Colonic mucosa (tissue), 4 donors: Measurements from ENCODE around the gene ABCD3. TPM values are rescaled to one million over a fixed set of nuclear protein-coding genes. Genes with fewer than 3 reads are reported as not detected.
"Not testable (repeated sequence)": the region's sequence is repeated elsewhere in the genome, so short reads cannot be mapped to it uniquely, and the experiment has no call there.

Experiments
- DNase-seq: peaks from one replicate; pipeline ENCODE4 v3.0.0-alpha.2; 2020
- H3K27ac ChIP-seq: fragments of 200-600 bp; one replicate; pipeline ENCODE4 v1.8.0; 2021
- H3K27me3 ChIP-seq: fragments of 200-600 bp; one replicate; pipeline ENCODE4 v1.8.0; 2021
- H3K36me3 ChIP-seq: fragments of 200-600 bp; one replicate; pipeline ENCODE4 v1.8.0; 2021
- H3K4me1 ChIP-seq: fragments of 200-600 bp; one replicate; pipeline ENCODE4 v1.8.0; 2021; ENCODE audit warnings: mild to moderate bottlenecking
- H3K4me3 ChIP-seq: fragments of 200-600 bp; one replicate; pipeline ENCODE4 v1.8.0; 2021
- H3K9ac ChIP-seq, 2 donors: one replicate each; pipeline ENCODE4 v1.7.0; 2013; ENCODE audit warnings: control low read depth in 2 of 2, low read depth in 2 of 2, low read length in 2 of 2
- H3K9me3 ChIP-seq: fragments of 200-600 bp; one replicate; pipeline ENCODE4 v1.8.0; 2021
- CTCF ChIP-seq: fragments of 200-600 bp; IDR thresholded peaks from one replicate; pipeline ENCODE4 v1.8.0; 2022; ENCODE audit warnings: antibody characterized with exemption, mild to moderate bottlenecking
- intact Hi-C: fragments of 100-400 bp; cut with DNase I; formaldehyde crosslinking; loops from one replicate; pipeline ENCODE4 v1.14.1; 2022
- total RNA-seq, 2 donors: library from RNA; stranded (reverse); fragmentation: NEBNext Ultra II Directional in 1 of 2; extraction: Animal tissue kit (Norgen Biotek cat#: 25700) in 1 of 2; gene quantifications; one replicate each; pipeline ENCODE4 v1.2.1, GENCODE V29; 2021
- donor health status: healthy.
- donor health status: DM: no; HTN: no; CAD: no.
- donor health status: DM: no; HTN: no; CAD: no.

Gene ABCD3
- total RNA-seq, 2 donors from 2014 or later, result 99.2 to 100 TPM

GRCh38 chr1:94559921-94560320 is 141.7 kb downstream of the ABCD3 start:
- no peak for TF ChIP-seq CTCF
- Histone ChIP-seq H3K27ac (no peak overlapping the region), H3K27me3 (no peaks in the 10 kb centered on the region), H3K9me3 (no peaks in the 10 kb centered on the region), H3K9ac (no peak overlapping the region), H3K4me3 (no peak overlapping the region), H3K4me1 (no peaks in the 10 kb centered on the region), H3K36me3 (no peaks in the 10 kb centered on the region)
- intact Hi-C loops, result no loop called here
- DNase-seq, result no peak

- Histone ChIP-seq H3K36me3 (no peaks in the 10 kb centered on the region), H3K9me3 (no peaks in the 10 kb centered on the region), H3K27ac (no peak overlapping the region), H3K9ac (no peak overlapping the region), H3K27me3 (no peaks in the 10 kb centered on the region), H3K4me1 (no peaks in the 10 kb centered on the region), H3K4me3 (no peak overlapping the region)
- DNase-seq, result no peak
- no peak for TF ChIP-seq CTCF
- intact Hi-C loops, result no loop called here
Measured at GRCh38 chr1:94560333-94560732, 142.1 kb downstream of the ABCD3 start.

GRCh38 chr1:94562519-94563260 is 144.5 kb downstream of the ABCD3 start:
- peak; percentile 71 for DNase-seq
- no peak overlapping the region for H3K4me3 ChIP-seq
- intact Hi-C loops, result no loop called here
- no peaks in the 10 kb centered on the region for H3K36me3 ChIP-seq
- H3K27me3 ChIP-seq, result no peaks in the 10 kb centered on the region
- H3K27ac ChIP-seq, result peak overlapping the region; percentile 70
- H3K4me1 ChIP-seq, result no peaks in the 10 kb centered on the region
- no peaks in the 10 kb centered on the region for H3K9me3 ChIP-seq
- peak overlapping the region in 1 of 2 donors; percentile 9 for H3K9ac ChIP-seq
- TF ChIP-seq CTCF, result no peak

- Histone ChIP-seq H3K9ac (no peak overlapping the region), H3K27me3 (no peaks in the 10 kb centered on the region), H3K36me3 (no peaks in the 10 kb centered on the region), H3K9me3 (no peaks in the 10 kb centered on the region), H3K27ac (no peak overlapping the region), H3K4me1 (no peaks in the 10 kb centered on the region), H3K4me3 (no peak overlapping the region)
- TF ChIP-seq CTCF, result no peak
- DNase-seq, result no peak
- intact Hi-C loops, result no loop called here
Measured at GRCh38 chr1:94565901-94566300, 147.7 kb downstream of the ABCD3 start.

- intact Hi-C loops, H3K9me3 ChIP-seq, H3K27ac ChIP-seq, H3K9ac ChIP-seq, H3K4me3 ChIP-seq, H3K4me1 ChIP-seq, H3K36me3 ChIP-seq, H3K27me3 ChIP-seq: not testable (repeated sequence)
- peak; percentile 59 for DNase-seq
Measured at GRCh38 chr1:94566436-94566835, 148.2 kb downstream of the ABCD3 start.

GRCh38 chr1:94567975-94568607 is 149.9 kb downstream of the ABCD3 start:
- H3K27me3 ChIP-seq, H3K4me1 ChIP-seq, H3K36me3 ChIP-seq, DNase-seq, H3K9ac ChIP-seq, H3K4me3 ChIP-seq, intact Hi-C loops, H3K9me3 ChIP-seq, H3K27ac ChIP-seq: not testable (repeated sequence)

Other genes starting within 250 kb of the ABCD3 start
- gene ARHGAP29, start 180.8 kb upstream of the ABCD3 start, total RNA-seq, result 1 to 10 TPM; 2.5 to 8.6 TPM
- gene F3, start 123.4 kb downstream of the ABCD3 start, total RNA-seq, result 10 to 100 TPM; 20.9 to 44.8 TPM